HG03432 (cell line): Measurements from ENCODE around the gene PHEX.

Experiments
- ATAC-seq: cut with Tn5 transposase; IDR thresholded peaks from one replicate; pipeline ENCODE4 v1.9.1; 2021; ENCODE audit warnings: mild to moderate bottlenecking, moderate library complexity; ENCODE audit not compliant: unreplicated experiment

Gene PHEX

DNA sequence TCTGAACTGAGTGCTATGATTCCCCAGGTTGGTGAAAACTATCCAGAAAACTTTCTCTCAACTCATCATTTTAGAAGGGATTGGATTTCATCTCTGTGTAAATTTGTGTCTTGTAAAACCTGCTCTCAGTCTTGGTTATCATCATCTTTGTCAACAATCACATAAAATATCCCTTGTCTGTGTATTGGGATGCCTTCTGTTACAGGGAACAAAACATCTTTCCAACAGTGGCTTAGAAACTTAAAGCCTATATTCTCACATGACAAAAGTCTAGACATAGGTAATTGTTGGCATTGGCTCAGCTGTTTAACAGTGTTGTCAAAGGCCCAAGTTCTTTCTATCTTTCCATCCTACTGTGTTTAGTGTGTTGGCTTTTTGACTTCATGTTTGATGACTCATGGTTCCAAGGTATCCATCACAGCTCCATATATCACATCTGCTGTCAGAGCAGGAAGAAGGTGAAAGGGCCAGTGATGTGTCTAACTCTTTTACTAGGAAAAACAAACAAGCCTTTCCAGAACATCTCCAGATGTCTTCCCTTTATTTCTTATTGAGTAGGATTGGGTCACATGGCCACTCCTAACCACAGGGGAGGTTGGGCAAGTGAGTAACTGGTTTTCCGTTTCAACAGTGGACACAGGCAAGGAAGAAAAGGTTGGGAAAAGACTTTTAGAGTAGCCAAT is 65.0 kb downstream of the PHEX start:
- ATAC-seq = no peak

GRCh38 chrX:22105231-22105630 is 73.1 kb downstream of the PHEX start:
- no peak for ATAC-seq

GRCh38 chrX:22105971-22106370 is 73.8 kb downstream of the PHEX start:
- ATAC-seq = no peak

DNA sequence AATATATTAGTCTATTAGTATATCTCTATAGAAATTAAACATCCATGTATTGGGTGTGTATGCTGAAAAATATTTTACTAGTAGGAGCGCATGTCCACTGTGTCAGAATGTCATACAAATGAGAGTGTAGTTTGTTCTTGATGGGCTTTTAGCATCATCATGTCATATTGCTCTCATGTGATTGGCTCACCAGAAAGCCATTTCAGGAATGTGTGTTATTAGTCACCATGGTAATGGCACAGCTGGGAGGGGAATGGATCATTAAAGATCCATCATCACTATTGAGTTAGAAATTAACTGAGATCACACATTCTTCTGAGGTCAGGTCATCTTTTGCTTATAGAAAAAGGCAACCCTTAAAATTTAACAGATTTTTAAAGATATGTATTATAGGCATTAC is 77.3 kb downstream of the PHEX start:
- no peak for ATAC-seq

GRCh38 chrX:22110729-22111494 is 78.8 kb downstream of the PHEX start:
- ATAC-seq = no peak

DNA sequence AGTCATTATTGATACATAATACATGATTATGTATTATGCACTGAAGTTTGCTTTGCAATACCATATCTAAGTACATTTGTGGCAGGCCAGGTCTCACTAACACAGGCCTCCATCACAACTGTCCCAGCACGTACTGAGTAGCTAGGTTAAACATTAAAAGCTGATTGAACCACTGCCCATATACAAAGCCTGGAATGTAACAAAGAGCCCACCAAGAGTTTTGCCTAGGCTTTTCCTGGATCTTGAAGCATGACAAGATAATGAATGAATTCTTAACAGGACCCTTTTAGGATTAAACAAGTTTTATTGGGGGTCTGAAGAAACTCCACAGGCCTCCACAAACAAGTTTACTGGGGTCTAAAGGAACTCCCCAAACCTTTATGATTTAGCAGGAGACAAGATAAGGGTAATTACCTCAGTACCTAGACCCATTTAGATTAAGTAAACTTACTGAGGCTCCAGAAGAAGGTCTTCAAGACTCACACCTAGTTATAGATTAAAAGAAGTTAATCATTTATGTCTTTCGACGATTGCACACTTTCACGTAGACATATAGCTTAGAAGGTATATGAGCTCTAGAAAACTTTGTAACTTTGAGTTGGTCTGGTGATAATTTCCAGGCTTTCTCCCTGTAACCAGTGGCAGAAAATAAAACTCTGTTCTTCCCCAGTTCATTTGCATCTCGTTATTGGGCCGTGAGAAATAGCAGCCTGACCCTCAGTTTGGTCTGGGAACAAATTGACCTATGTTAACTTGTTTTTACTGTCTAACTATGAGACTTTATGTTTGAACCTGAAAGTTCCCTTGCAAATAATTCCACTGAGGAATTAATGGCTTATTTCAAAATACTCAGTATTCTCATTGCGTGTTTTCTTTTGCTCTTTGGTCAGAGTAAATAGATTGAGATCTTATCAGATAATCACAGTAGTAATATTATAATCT is 84.8 kb downstream of the PHEX start:
- no peak for ATAC-seq

- no peak for ATAC-seq
Observed at GRCh38 chrX:22117633-22118032, 85.5 kb downstream of the PHEX start.

GRCh38 chrX:22118161-22118830 is 86.2 kb downstream of the PHEX start:
- no peak for ATAC-seq

DNA sequence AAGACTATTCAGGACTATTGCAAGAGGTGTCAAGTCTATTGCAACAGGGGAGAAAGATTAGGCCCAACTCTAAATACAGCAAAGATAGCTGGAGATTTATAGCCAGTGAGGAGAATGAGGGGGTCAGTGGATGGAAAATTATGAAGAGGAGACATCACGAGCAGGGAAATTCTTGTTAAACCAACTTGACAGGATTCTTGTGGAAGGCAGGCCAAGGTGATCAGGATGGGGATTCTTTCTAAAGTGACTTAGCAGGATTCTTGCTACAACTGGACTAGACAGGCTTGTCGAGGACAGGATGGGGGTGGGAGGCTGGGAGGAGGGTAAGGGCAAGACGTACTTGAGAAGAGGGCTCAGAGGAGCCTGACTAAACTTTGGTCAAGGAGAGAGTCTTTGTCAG is 89.0 kb downstream of the PHEX start:
- no peak for ATAC-seq

GRCh38 chrX:22122510-22122909 is 90.4 kb downstream of the PHEX start:
- ATAC-seq = no peak

- ATAC-seq = no peak
Observed at GRCh38 chrX:22124098-22124497, 92.0 kb downstream of the PHEX start.

- no peak for ATAC-seq
Observed at GRCh38 chrX:22125481-22125880, 93.4 kb downstream of the PHEX start.

DNA sequence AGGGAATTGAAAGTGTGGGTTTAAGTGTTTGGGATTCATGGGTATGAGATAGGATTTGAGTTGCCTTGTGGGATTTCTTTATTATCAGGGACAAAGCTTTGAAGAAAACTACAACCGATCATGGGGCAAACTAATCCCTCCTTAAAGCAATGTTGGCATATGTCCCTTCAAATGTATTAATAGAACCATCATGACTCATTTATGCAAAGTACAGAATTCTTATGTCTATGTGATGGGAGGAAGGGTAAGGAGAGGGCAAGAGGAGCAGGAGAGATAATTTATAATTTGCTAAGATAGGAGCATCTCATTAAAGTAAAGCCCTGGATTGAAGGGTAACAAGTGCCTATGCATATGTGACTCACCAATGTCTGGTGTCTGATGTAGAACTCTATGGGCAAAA is 94.2 kb downstream of the PHEX start:
- no peak for ATAC-seq

DNA sequence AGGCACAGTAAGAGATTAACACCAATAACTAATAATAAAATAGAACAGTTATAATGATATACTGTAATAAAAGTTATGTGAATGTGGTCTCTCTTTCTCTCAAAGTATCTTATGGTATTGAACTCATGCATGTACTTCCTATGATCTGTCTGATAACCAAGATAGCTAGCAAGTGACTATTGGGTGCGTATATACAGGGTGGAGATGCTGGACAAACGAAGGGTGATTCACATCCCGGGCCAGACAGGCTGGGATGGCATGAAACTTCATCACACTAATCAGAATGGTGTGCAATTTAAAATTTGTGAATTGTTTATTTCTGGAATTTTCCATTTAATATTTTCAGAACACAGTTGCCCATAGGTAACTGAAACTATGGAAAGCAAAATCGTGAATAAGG is 96.8 kb downstream of the PHEX start:
- no peak for ATAC-seq

GRCh38 chrX:22134681-22135080 is 102.6 kb downstream of the PHEX start:
- ATAC-seq = no peak

- no peak for ATAC-seq
Observed at GRCh38 chrX:22135171-22135711, 103.1 kb downstream of the PHEX start.

GRCh38 chrX:22135994-22136684 is 104.0 kb downstream of the PHEX start:
- no peak for ATAC-seq

DNA sequence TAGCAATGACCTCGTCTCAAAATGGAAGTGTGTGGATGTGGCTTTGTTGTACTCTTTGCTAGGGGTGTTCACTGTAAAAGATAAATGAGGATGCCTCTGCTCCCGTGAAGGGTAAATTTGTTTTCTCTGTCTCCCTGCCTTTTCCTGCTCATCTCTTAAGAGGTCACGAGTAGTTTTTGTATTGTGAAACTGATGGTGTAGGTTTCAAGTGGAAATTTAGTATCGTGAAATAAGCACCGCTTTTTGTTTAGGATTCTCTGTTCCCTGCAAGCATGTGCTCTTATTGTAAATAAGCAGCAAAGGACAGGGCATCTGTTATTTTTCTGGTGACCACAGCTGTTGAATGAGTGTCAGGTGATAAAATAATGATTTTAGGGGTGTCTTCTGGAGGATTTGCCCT is 104.6 kb downstream of the PHEX start:
- ATAC-seq = no peak

DNA sequence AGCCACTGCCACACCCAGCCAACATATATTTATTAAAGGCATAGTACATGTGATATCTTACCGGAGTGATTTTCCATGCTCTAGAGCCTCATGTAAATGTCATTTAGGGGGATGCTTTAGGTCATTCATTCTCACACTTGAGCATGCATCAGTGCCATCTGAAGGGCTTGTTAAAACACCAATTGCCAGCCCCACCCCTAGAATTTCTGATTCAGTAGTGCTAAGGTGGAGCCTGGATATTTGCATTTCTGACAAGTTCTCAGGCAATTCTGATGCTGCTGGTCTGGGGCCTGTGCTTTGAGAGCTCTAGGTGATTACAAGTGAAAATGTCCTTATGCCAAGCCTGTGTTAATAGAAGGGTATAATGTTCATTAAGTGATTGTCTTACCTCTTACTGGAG is 107.7 kb downstream of the PHEX start:
- no peak for ATAC-seq
